Subcutaneous adipose tissue (tissue), 4 donors: ENCODE data around the gene ADCY9. TPM values are rescaled to one million over a fixed set of nuclear protein-coding genes. Genes with fewer than 3 reads are reported as not detected.

Experiments
- CTCF ChIP-seq: fragments of 450-650 bp; IDR thresholded peaks from one replicate; pipeline ENCODE4 v1.5.1; 2016; ENCODE audit warnings: low read depth, mild to moderate bottlenecking, control low read depth, antibody characterized with exemption, moderate library complexity
- total RNA-seq, 4 donors: library from RNA; depleted of rRNA; stranded (reverse); fragments of >200 nt; gene quantifications; one replicate each; pipeline ENCODE4 v1.1.0, GENCODE V29; 2016

Gene ADCY9
- total RNA-seq, 4 donors from 2014 or later = 9.5 to 16.4 (median 9.8) TPM

- no peak for TF ChIP-seq CTCF
Observed at GRCh38 chr16:4033951-4034350, 82.3 kb downstream of the ADCY9 start.

- no peak for TF ChIP-seq CTCF
Observed at GRCh38 chr16:4032768-4033167, 83.5 kb downstream of the ADCY9 start.

GRCh38 chr16:4028144-4028543 lies 88.1 kb downstream of the ADCY9 start:
- no peak for TF ChIP-seq CTCF

DNA sequence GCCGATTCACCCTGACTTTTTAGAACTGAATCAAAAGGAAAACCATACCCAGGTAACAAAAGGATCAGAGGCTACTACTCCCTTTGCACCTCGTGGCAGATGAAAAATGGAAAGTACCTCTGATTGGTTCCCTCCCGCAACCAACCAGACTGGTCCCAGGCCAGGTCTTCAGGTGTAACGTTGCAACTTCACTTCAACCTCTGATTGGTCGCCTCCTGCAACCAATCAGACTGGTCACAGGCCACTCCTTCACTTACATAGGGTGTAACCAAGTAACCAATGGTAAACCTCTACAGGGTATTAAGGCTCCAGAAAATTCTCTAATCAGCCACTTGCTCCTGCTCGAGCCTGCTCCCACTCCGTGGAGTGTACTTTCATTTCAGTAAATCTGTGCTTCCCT lies 89.4 kb downstream of the ADCY9 start:
- TF ChIP-seq CTCF = no peak

DNA sequence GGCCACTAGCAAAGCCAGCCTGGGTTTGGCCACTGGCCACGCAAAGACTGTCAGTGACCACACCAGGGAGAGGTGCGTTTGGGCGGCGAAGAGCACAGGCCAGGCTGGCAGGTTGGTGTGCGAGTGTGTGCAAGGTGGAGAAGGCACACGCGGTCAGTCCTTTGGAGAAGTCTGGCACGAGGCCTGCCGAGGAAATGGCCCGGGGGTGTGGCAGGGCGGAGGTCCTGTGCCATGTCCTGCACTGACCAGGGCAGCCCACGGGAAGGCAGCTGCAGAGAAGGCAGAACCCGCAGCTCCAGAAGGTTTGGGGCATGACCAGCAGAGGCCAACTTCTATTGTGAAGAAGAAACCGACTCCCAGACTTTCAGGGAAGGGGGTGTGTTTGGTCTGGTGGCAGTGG lies 90.8 kb downstream of the ADCY9 start:
- TF ChIP-seq CTCF = no peak

- no peak for TF ChIP-seq CTCF
Observed at GRCh38 chr16:4021916-4022315, 94.3 kb downstream of the ADCY9 start.

- TF ChIP-seq CTCF = no peak
Observed at GRCh38 chr16:4021070-4021779, 95.0 kb downstream of the ADCY9 start.
